ENCODE results near the gene ANKRD13C.

DNA sequence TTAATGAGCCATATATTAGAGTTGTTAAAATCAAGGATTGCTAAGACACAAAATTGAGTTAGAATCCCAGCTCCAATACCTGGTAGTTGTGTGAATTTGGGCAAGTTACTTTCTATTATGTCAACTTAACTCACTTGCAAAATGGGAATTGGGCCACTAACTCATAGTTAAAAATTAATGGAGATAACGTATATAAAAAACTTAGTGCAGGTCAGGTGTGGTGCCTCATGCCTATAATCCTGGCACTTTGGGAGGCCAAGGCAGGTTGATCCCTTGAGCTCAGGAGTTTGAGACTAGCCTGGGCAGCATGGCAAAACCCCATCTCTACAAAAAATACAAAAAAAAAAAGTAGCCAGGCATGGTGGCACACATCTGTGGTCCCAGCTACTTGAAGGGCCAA, 75.8 kb downstream of the ANKRD13C start:
- TF ChIP-seq SUZ12 (IDR thresholded peaks at IDR 0.05) (no peak), NFRKB (IDR thresholded peaks at IDR 0.05) (no peak), ELF4 (IDR thresholded peaks at IDR 0.05) (no peak), ZNF384 (IDR thresholded peaks at IDR 0.05) (no peak), FOXA1 (IDR thresholded peaks at IDR 0.05) (no peak), LEF1 (IDR thresholded peaks at IDR 0.05; ENCODE audit: borderline replicate concordance) (no peak), SP1 (IDR thresholded peaks at IDR 0.05) (no peak), HDGF (IDR thresholded peaks at IDR 0.05; ENCODE audit: borderline replicate concordance) (no peak), FOXK2 (IDR thresholded peaks at IDR 0.05) (no peak), FOXM1 (IDR thresholded peaks at IDR 0.05; ENCODE audit: borderline replicate concordance) (no peak), ARNT (IDR thresholded peaks at IDR 0.05) (no peak), BHLHE40 (IDR thresholded peaks at IDR 0.05; ENCODE audit: borderline replicate concordance) (no peak)
- TF ChIP-seq, protein P1, sequence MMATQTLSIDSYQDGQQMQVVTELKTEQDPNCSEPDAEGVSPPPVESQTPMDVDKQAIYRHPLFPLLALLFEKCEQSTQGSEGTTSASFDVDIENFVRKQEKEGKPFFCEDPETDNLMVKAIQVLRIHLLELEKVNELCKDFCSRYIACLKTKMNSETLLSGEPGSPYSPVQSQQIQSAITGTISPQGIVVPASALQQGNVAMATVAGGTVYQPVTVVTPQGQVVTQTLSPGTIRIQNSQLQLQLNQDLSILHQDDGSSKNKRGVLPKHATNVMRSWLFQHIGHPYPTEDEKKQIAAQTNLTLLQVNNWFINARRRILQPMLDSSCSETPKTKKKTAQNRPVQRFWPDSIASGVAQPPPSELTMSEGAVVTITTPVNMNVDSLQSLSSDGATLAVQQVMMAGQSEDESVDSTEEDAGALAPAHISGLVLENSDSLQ (IDR thresholded peaks at IDR 0.05), result no peak

Measured in HEK293T (cell line).